Spleen (tissue), 7 donors: Measurements from ENCODE around the gene LIMA1.
"Not testable (repeated sequence)": the region's sequence is repeated elsewhere in the genome, so short reads cannot be mapped to it uniquely, and the experiment has no call there.

ENCODE experiments used
- CTCF ChIP-seq, 11 experiments: fragments of 200-600 bp in 7 of 11; fragments of 450-650 bp in 4 of 11; sonication (generic) in 4 of 11; IDR thresholded peaks in 8 of 11; conservative IDR thresholded peaks in 3 of 11; 1 replicate in 7 of 11; 2 replicates in 4 of 11; pipeline versions ENCODE4 v1.4.0 to v1.8.0; 2016 to 2021; ENCODE audit warnings: antibody characterized with exemption in 11 of 11, inconsistent platforms in 4 of 11, mild to moderate bottlenecking in 1 of 11
- POLR2A ChIP-seq, 3 donors: fragments of 450-650 bp; IDR thresholded peaks; one replicate each; pipeline ENCODE4 v1.5.1; 2017; ENCODE audit warnings: antibody characterized with exemption in 3 of 3, mild to moderate bottlenecking in 1 of 3
- POLR2AphosphoS5 ChIP-seq, 3 donors: sonication (generic); formaldehyde crosslinking; IDR thresholded peaks; one replicate each; pipeline ENCODE4 v1.5.1; 2017; ENCODE audit warnings: antibody characterized with exemption in 3 of 3
- donor health status: DM: no; HTN: no; CAD: no; lungs with moderate emphysema.
- donor health status: DM: no; HTN: no; CAD: no.
- donor health status: DM: no; HTN: no; CAD: no.

DNA sequence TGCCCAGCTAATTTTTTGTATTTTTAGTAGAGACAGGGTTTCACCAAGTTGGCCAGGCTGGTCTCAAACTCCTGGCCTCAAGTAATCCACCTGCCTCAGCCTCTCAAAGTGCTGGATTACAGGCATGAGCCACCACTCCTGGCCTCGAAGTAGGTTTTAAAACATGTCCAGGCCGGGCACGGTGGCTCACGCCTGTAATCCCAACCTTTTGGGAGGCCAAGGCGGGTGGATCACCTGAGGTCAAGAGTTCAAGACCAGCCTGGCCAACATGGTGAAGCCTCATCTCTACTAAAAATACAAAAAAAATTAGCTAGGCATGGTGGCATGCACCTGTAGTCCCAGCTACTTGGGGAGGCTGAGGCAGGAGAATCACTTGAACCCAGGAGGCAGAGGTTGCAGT is 45.3 kb upstream of the LIMA1 start:
- not testable (repeated sequence) for TF ChIP-seq CTCF (IDR thresholded peaks at IDR 0.05 in 8 of 11, conservative IDR thresholded peaks at IDR 0.05 in 3 of 11); POLR2AphosphoS5 (IDR thresholded peaks at IDR 0.05); POLR2A (IDR thresholded peaks at IDR 0.05)
